HepG2 (cell line): ENCODE measurements around the gene TMEM223. TPM values are rescaled to one million over a fixed set of nuclear protein-coding genes. Genes with fewer than 3 reads are reported as not detected.
A peak's percentile ranks its signal among the peaks of the same experiment; 100 is the strongest.

Experiments
- ATAC-seq: fragments of 200-7000 bp; cut with Tn5 transposase; 3 replicates; pipeline ENCODE4 v1.9.1; 2020; ENCODE audit warnings: mild to moderate bottlenecking, moderate library complexity
- BruUV-seq: library from RNA; stranded (reverse); fragments of 400-500 nt; replicated peaks from 2 replicates; lab custom pipeline; 2021; lab: Mats Ljungman, UMichigan
- CTCF ChIA-PET: fragments of 300-600 bp; formaldehyde crosslinking; extraction: SDS; loops from one replicate; lab custom pipeline; 2021; ENCODE audit warnings: low total read pairs, inconsistent platforms, low intra/inter-chr PET ratio; lab: Yijun Ruan, JAX
- POLR2A ChIA-PET: fragments of 350-600 bp; sonication (Branson Sonifier 250); formaldehyde crosslinking; loops from one replicate; lab custom pipeline; 2020; ENCODE audit warnings: antibody characterized with exemption, inconsistent platforms; lab: Yijun Ruan, JAX
- DNase-seq: peaks from one replicate; pipeline ENCODE4 v3.0.0-alpha.2; 2015; ENCODE audit warnings: low spot score
- FAIRE-seq: peaks from 3 replicates; lab custom pipeline; 2011; peaks lifted over from hg19 to GRCh38; lab: Jason Lieb, UNC
- H2AFZ ChIP-seq: one replicate; pipeline ENCODE4 v1.6.1; 2011; ENCODE audit warnings: low read length, inconsistent platforms
- H3K27ac ChIP-seq: fragments of 300-600 bp; 3 replicates; pipeline ENCODE4 v1.8.0; 2011; ENCODE audit warnings: mixed run types, mild to moderate bottlenecking, mixed read lengths, low read length, inconsistent platforms; ENCODE audit not compliant: insufficient read depth; ENCODE audit errors: extremely low read length
- H3K27me3 ChIP-seq, 2 experiments: fragments of 200-600 bp in 1 of 2; 2 replicates in 1 of 2; 3 replicates in 1 of 2; pipeline versions ENCODE4 v1.6.0 to v1.8.0; 2011; ENCODE audit warnings: low read length in 2 of 2, mild to moderate bottlenecking in 2 of 2, moderate library complexity in 2 of 2, inconsistent platforms in 1 of 2; ENCODE audit not compliant: insufficient read depth in 2 of 2, control insufficient read depth in 1 of 2
- H3K36me3 ChIP-seq, 2 experiments: fragments of 200-600 bp in 1 of 2; replicated peaks in 1 of 2; 2 replicates in 1 of 2; 3 replicates in 1 of 2; pipeline versions ENCODE4 v1.5.1 to v1.8.0; 2011; ENCODE audit warnings: low read length in 2 of 2, inconsistent platforms in 1 of 2; ENCODE audit not compliant: insufficient read depth in 2 of 2, control insufficient read depth in 1 of 2
- H3K4me1 ChIP-seq: 2 replicates; pipeline ENCODE4 v1.5.1; 2012; ENCODE audit warnings: low read length, inconsistent platforms; ENCODE audit not compliant: insufficient read depth
- H3K4me2 ChIP-seq: 2 replicates; pipeline ENCODE4 v1.6.0; 2011; ENCODE audit warnings: low read depth, low read length, inconsistent platforms
- H3K4me3 ChIP-seq, 3 experiments: fragments of 200-600 bp in 1 of 3; sonication (generic), shearing (Covaris generic) in 1 of 3; replicated peaks in 1 of 3; 2 replicates each; pipeline ENCODE4 v1.5.1; 2011 to 2016; ENCODE audit warnings: low read length in 3 of 3, inconsistent platforms in 2 of 3, low read depth in 2 of 3, mild to moderate bottlenecking in 2 of 3, control low read depth in 1 of 3, mixed read lengths in 1 of 3; ENCODE audit not compliant: insufficient read depth in 1 of 3
- H3K79me2 ChIP-seq: one replicate; pipeline ENCODE4 v1.6.1; 2011; ENCODE audit warnings: low read length, inconsistent platforms; ENCODE audit not compliant: insufficient read depth
- H3K9ac ChIP-seq: 2 replicates; pipeline ENCODE4 v1.6.0; 2011; ENCODE audit warnings: mild to moderate bottlenecking, low read depth, low read length, inconsistent platforms; ENCODE audit not compliant: insufficient read depth
- H3K9me3 ChIP-seq: 2 replicates; pipeline ENCODE4 v1.5.1; 2012; ENCODE audit warnings: mild to moderate bottlenecking, low read length
- H4K20me1 ChIP-seq: 2 replicates; pipeline ENCODE4 v1.6.0; 2011; ENCODE audit warnings: inconsistent platforms, mild to moderate bottlenecking, low read length, moderate library complexity; ENCODE audit not compliant: insufficient read depth
- AGO1 ChIP-seq: fragments of 200-400 bp; formaldehyde crosslinking; IDR thresholded peaks from 2 replicates; pipeline ENCODE4 v1.6.1; 2017; ENCODE audit warnings: mild to moderate bottlenecking, low read depth, low read length, moderate library complexity; ENCODE audit not compliant: poor library complexity, severe bottlenecking
- FOXC1 ChIP-seq: sonication (generic); formaldehyde crosslinking; IDR thresholded peaks from 2 replicates; pipeline ENCODE4 v1.8.0; 2022; ENCODE audit warnings: mild to moderate bottlenecking, missing genetic modification reagents, borderline replicate concordance
- FOXK1 ChIP-seq: sonication (generic); formaldehyde crosslinking; IDR thresholded peaks from 2 replicates; pipeline ENCODE4 v1.4.0; 2020; ENCODE audit warnings: low read depth, missing genetic modification reagents, borderline replicate concordance
- HMG20B ChIP-seq: conservative IDR thresholded peaks from 2 replicates; pipeline ENCODE4 v1.6.1; 2016; ENCODE audit warnings: missing genetic modification reagents, missing compliant biosample characterization
- RBM39 ChIP-seq: fragments of 200-400 bp; formaldehyde crosslinking; IDR thresholded peaks from one replicate; pipeline ENCODE4 v1.6.1; 2018; ENCODE audit warnings: antibody characterized with exemption, mild to moderate bottlenecking, low read depth, low read length; ENCODE audit not compliant: poor library complexity, severe bottlenecking
- RFX3 ChIP-seq: IDR thresholded peaks from 2 replicates; pipeline ENCODE4 v1.6.1; 2016; ENCODE audit warnings: missing biosample characterization, missing genetic modification reagents
- SAFB2 ChIP-seq: sonication (generic); formaldehyde crosslinking; IDR thresholded peaks from 2 replicates; pipeline ENCODE4 v1.5.1; 2020; ENCODE audit warnings: missing genetic modification reagents, low read depth, mild to moderate bottlenecking, borderline replicate concordance
- SAP130 ChIP-seq: IDR thresholded peaks from 2 replicates; pipeline ENCODE4 v1.6.1; 2016; ENCODE audit warnings: low read depth
- SMAD1 ChIP-seq: sonication (generic); formaldehyde crosslinking; IDR thresholded peaks from 2 replicates; pipeline ENCODE4 v1.4.0; 2020; ENCODE audit warnings: missing genetic modification reagents, low read depth, mild to moderate bottlenecking, borderline replicate concordance
- THYN1 ChIP-seq: sonication (generic); formaldehyde crosslinking; IDR thresholded peaks from 2 replicates; pipeline ENCODE4 v1.8.1; 2023; ENCODE audit warnings: low read depth, mild to moderate bottlenecking, moderate library complexity, missing genetic modification reagents, borderline replicate concordance
- ZBTB38 ChIP-seq: sonication (generic); formaldehyde crosslinking; IDR thresholded peaks from 2 replicates; pipeline ENCODE4 v1.5.1; 2020; ENCODE audit warnings: mild to moderate bottlenecking, missing genetic modification reagents
- ZFP1 ChIP-seq: IDR thresholded peaks from 2 replicates; pipeline ENCODE4 v1.6.1; 2016
- ZMYM2 ChIP-seq: sonication (generic); formaldehyde crosslinking; IDR thresholded peaks from 2 replicates; pipeline ENCODE4 v1.8.0; 2022; ENCODE audit warnings: mild to moderate bottlenecking, missing genetic modification reagents
- ZNF12 ChIP-seq: sonication (generic); formaldehyde crosslinking; IDR thresholded peaks from 2 replicates; pipeline ENCODE4 v1.5.0; 2020; ENCODE audit warnings: missing genetic modification reagents
- ZNF136 ChIP-seq: sonication (generic); formaldehyde crosslinking; IDR thresholded peaks from 2 replicates; pipeline ENCODE4 v1.8.1; 2022; ENCODE audit warnings: low read depth, mild to moderate bottlenecking, moderate library complexity, missing genetic modification reagents
- ZNF496 ChIP-seq: sonication (generic); formaldehyde crosslinking; IDR thresholded peaks from 2 replicates; pipeline ENCODE4 v1.8.1; 2023; ENCODE audit warnings: mild to moderate bottlenecking, moderate library complexity, missing genetic modification reagents; ENCODE audit not compliant: insufficient replicate concordance
- ZNF773 ChIP-seq: sonication (generic); formaldehyde crosslinking; IDR thresholded peaks from 2 replicates; pipeline ENCODE4 v1.4.0; 2020; ENCODE audit warnings: missing genetic modification reagents, borderline replicate concordance
- ZSCAN30 ChIP-seq: sonication (generic); formaldehyde crosslinking; IDR thresholded peaks from 2 replicates; pipeline ENCODE4 v1.5.0; 2020; ENCODE audit warnings: mild to moderate bottlenecking, missing genetic modification reagents
- WGBS: methylation state at CpG from one replicate; pipeline ENCODE4 v1.1.6; 2017; ENCODE audit warnings: low lambda C conversion rate; 5-methylcytosine and 5-hydroxymethylcytosine counted together
- in situ Hi-C: cut with HindIII; loops from 2 replicates; pipeline ENCODE4 v1.10.0; 2017; ENCODE audit warnings: low pct_unique_long_range_greater_than_20kb; ENCODE audit not compliant: extremely low pct_ligation_motif_present
- intact Hi-C: fragments of 100-400 bp; cut with micrococcal nuclease; formaldehyde crosslinking; loops from one replicate; pipeline ENCODE4 v1.10.0; 2022; ENCODE audit not compliant: unreplicated experiment
- polyA plus RNA-seq, 8 experiments: library from polyadenylated mRNA; depleted of rRNA in 3 of 8; stranded (reverse) in 7 of 8; unstranded in 1 of 8; fragments of >200 nt; fragmentation: Illumina TruSeq in 4 of 8; extraction: Trizol in 4 of 8; gene quantifications; 2 replicates each; pipeline versions ENCODE4 v1.2.1 to v1.2.3, GENCODE V29; 2011 to 2016; ENCODE audit warnings: low read depth in 4 of 8, missing spikeins in 1 of 8, mixed read lengths in 1 of 8; ENCODE audit not compliant: insufficient read depth in 1 of 8
- total RNA-seq, 5 experiments: library from RNA; depleted of rRNA; stranded (reverse); fragments of >200 nt; fragmentation: Illumina TruSeq; extraction: Trizol; gene quantifications; 2 replicates each; pipeline ENCODE4 v1.2.3, GENCODE V29; 2016; ENCODE audit warnings: low read depth in 1 of 5
- TF ChIP-seq, protein P1 (sequence below): sonication (generic); formaldehyde crosslinking; conservative IDR thresholded peaks from 2 replicates; pipeline ENCODE4 v1.4.0; 2020; ENCODE audit warnings: missing genetic modification reagents

TMEM223 gene
- total and polyA plus RNA-seq, 2 of the 13 experiments (the other 11 are each of a cell fraction or from before 2014, with no cell fraction given), result 19.5 to 24.9 TPM

GRCh38 chr11:62811659-62812058 is 19.9 kb upstream of the TMEM223 start:
- BruUV-seq, result no TSS peak
- Histone ChIP-seq H3K9ac (no peak overlapping the region), H2AFZ (no peak overlapping the region), H3K36me3 (peaks cover 1 to 3% of the 10 kb centered on the region in 2 experiments; a peak in 2 of 5 replicates), H3K9me3 (no peaks in the 10 kb centered on the region), H3K4me1 (peaks cover 18% of the 10 kb centered on the region), H3K79me2 (no peaks in the 10 kb centered on the region), H3K4me3 (no peak overlapping the region), H4K20me1 (no peaks in the 10 kb centered on the region), H3K4me2 (no peak overlapping the region), H3K27ac (no peak overlapping the region), H3K27me3 (no peaks in the 10 kb centered on the region)
- POLR2A ChIA-PET, result interaction anchor here (0.7 to 3.7 kb wide), 8 partner anchors 16 to 106 kb away, joined by 3 to 23 read pairs (median 8); partner anchors contain the start of genes STX5, TAF6L, TEX54 and TMEM179B
- intact Hi-C loops, result no loop called here
- TF ChIP-seq SAP130 (CRISPR knock-in tag), result peak; percentile 30; the same call in 1 of the 2 replicates
- TF ChIP-seq ZMYM2, result no peak
- WGBS, result 22% methylated on average over 2 of the region's 2 CpGs
- FAIRE-seq (peak; percentile 40), DNase-seq (peak; percentile 50), ATAC-seq (peak; percentile 89)
- in situ Hi-C loops, result no loop called here
- CTCF ChIA-PET, result no interaction called here

DNA sequence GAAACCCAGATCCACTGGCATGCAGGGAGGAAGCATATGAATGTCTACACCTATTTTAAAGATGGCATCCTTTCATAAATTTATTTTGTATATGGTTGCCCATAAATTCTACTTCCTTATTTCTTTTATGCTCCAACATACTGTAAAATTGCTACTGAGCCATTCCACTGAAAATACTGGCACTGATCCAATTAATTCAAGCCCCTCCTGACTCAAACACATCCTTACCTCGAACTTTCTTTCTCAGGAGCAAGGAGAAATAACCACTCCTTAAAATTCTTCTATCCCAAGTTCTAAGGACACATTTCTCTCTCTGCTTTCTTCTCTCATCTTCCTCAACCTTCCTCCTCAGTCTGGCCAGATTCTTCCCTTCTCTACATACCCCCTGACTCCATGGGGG is 18.9 kb upstream of the TMEM223 start:
- WGBS, result 85% methylated on average over 1 of the region's 1 CpG
- no peak for ATAC-seq
- DNase-seq, result no peak
- ChIA-PET CTCF (no interaction called here), POLR2A (interaction anchor here (2.5 to 3.7 kb wide), 3 partner anchors 22 to 46 kb away, joined by 14 to 23 read pairs (median 18); partner anchors contain the start of genes STX5 and TEX54)
- in situ Hi-C loops (no loop called here), intact Hi-C loops (no loop called here)
- Histone ChIP-seq H3K9ac (no peak overlapping the region), H3K27me3 (no peaks in the 10 kb centered on the region), H3K4me1 (peaks cover 27% of the 10 kb centered on the region), H3K9me3 (no peaks in the 10 kb centered on the region), H3K27ac (no peak overlapping the region), H2AFZ (no peak overlapping the region), H4K20me1 (no peaks in the 10 kb centered on the region), H3K79me2 (no peaks in the 10 kb centered on the region), H3K4me2 (no peak overlapping the region), H3K4me3 (no peak overlapping the region), H3K36me3 (peaks cover 1 to 3% of the 10 kb centered on the region in 2 experiments; a peak in 2 of 5 replicates)
- FAIRE-seq, result no peak
- BruUV-seq, result no TSS peak
- TF ChIP-seq FOXK1 (CRISPR knock-in tag) (no peak), ZFP1 (no peak), AGO1 (no peak), ZNF496 (CRISPR knock-in tag) (no peak), SMAD1 (CRISPR knock-in tag) (no peak), SAFB2 (CRISPR knock-in tag) (no peak), ZNF12 (CRISPR knock-in tag) (no peak), ZBTB38 (no peak), HMG20B (CRISPR knock-in tag) (no peak), ZNF773 (CRISPR knock-in tag) (no peak), FOXC1 (CRISPR knock-in tag) (no peak), ZSCAN30 (CRISPR knock-in tag) (no peak), RFX3 (CRISPR knock-in tag) (no peak), RBM39 (no peak), ZNF136 (CRISPR knock-in tag) (no peak), THYN1 (no peak)
- TF ChIP-seq, protein P1, sequence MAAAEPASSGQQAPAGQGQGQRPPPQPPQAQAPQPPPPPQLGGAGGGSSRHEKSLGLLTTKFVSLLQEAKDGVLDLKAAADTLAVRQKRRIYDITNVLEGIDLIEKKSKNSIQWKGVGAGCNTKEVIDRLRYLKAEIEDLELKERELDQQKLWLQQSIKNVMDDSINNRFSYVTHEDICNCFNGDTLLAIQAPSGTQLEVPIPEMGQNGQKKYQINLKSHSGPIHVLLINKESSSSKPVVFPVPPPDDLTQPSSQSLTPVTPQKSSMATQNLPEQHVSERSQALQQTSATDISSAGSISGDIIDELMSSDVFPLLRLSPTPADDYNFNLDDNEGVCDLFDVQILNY, result no peak
